KMS-11 (cell line): ENCODE measurements around the gene ROPN1L.

ENCODE experiments used
- H2AFZ ChIP-seq: fragments of 200-600 bp; sonication (generic); 2 replicates; pipeline ENCODE4 v1.6.1; 2016; ENCODE audit warnings: antibody characterized with exemption, mixed run types, low read depth
- H3K27ac ChIP-seq: fragments of 200-600 bp; sonication (generic); 2 replicates; pipeline ENCODE4 v1.6.1; 2016; ENCODE audit warnings: mild to moderate bottlenecking, mixed run types
- H3K27me3 ChIP-seq: fragments of 200-600 bp; sonication (generic); 2 replicates; pipeline ENCODE4 v1.6.1; 2017; ENCODE audit warnings: mild to moderate bottlenecking, low read depth, mixed run types, moderate library complexity; ENCODE audit not compliant: insufficient read depth
- H3K36me3 ChIP-seq: fragments of 200-600 bp; sonication (generic); 2 replicates; pipeline ENCODE4 v1.6.1; 2017; ENCODE audit warnings: mild to moderate bottlenecking, mixed run types; ENCODE audit not compliant: insufficient read depth
- H3K4me1 ChIP-seq: fragments of 200-600 bp; sonication (generic); 2 replicates; pipeline ENCODE4 v1.6.1; 2016; ENCODE audit warnings: mild to moderate bottlenecking, low read depth, mixed run types; ENCODE audit not compliant: poor library complexity, severe bottlenecking
- H3K4me2 ChIP-seq: fragments of 200-600 bp; sonication (generic); 2 replicates; pipeline ENCODE4 v1.7.0; 2016; ENCODE audit warnings: mild to moderate bottlenecking, mixed run types
- H3K4me3 ChIP-seq: fragments of 200-600 bp; sonication (generic); IDR thresholded peaks from 2 replicates; pipeline ENCODE4 v1.6.1; 2017; ENCODE audit warnings: low read depth, low read length, mixed read lengths; ENCODE audit not compliant: insufficient read depth
- H3K79me2 ChIP-seq: fragments of 200-600 bp; sonication (generic); 2 replicates; pipeline ENCODE4 v1.6.1; 2016; ENCODE audit warnings: low read depth, mixed run types; ENCODE audit not compliant: insufficient read depth
- H3K9ac ChIP-seq: fragments of 200-600 bp; sonication (generic); 2 replicates; pipeline ENCODE4 v1.6.1; 2016; ENCODE audit warnings: mild to moderate bottlenecking, mixed run types
- H4K20me1 ChIP-seq: fragments of 200-600 bp; sonication (generic); 2 replicates; pipeline ENCODE4 v1.6.1; 2016; ENCODE audit warnings: mild to moderate bottlenecking, mixed run types; ENCODE audit not compliant: insufficient read depth
- CTCF ChIP-seq: fragments of 200-600 bp; sonication (generic); conservative IDR thresholded peaks from 2 replicates; pipeline ENCODE4 v1.6.1; 2017; ENCODE audit warnings: low read depth, mild to moderate bottlenecking, antibody characterized with exemption, low read length, moderate library complexity, mixed read lengths

The ROPN1L gene

DNA sequence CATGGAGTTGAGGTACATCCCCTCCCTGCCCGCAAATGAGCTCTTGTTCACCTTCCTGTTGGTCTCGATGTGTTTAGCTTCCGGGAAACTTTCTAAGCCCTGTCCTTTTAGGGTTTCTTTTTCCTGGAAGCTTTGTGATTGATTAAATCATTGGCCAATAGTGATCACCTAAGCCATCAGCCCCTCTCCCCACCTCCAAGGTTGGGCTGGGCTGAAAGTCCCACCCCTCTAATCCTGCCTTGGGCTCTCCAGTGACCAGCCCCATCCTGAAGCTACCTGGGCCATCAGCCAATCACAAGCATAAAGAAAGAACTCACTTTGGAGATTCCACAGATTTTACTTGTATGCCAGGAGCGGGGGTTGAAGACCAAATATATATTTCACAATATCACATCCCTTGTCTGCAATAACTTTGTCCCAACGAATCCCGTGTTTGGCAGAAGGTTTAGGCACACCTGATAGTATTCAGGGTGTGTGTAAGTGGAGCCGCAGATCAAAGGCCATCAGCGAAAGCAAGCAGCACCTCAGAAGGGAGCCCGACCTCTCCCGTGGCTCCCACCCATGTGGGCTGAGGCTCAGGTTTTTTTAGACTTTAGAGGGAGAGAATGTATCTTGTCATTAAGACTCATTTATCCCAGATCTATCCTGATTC is 20.4 kb downstream of the ROPN1L start:
- Histone ChIP-seq H4K20me1 (no peaks in the 10 kb centered on the region), H3K27ac (no peak overlapping the region), H3K4me3 (no peak overlapping the region), H3K79me2 (no peaks in the 10 kb centered on the region), H3K36me3 (no peaks in the 10 kb centered on the region), H3K4me1 (no peaks in the 10 kb centered on the region), H3K9ac (no peak overlapping the region), H3K27me3 (no peaks in the 10 kb centered on the region), H3K4me2 (no peak overlapping the region), H2AFZ (no peak overlapping the region)
- no peak for TF ChIP-seq CTCF

DNA sequence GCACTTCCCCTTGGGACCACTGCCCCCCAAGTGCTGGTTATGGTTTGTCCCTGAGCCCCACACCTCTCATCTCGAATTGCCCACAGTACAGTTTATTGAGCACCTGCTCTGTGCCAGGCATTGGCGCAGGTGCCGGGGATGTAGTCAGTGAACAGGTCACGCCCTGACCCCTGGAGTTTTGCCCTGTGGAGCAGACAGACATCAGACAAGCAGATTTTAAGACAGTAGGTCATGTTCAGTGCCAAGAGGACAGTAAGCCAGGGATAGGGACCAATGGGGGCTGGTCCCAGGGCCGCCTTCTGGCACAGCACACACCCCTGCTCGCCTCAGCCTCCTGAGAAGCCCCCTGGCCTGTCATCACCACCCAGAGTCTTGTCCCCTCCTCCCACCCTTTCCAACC is 21.9 kb downstream of the ROPN1L start:
- Histone ChIP-seq H2AFZ (no peak overlapping the region), H3K4me1 (no peaks in the 10 kb centered on the region), H3K79me2 (no peaks in the 10 kb centered on the region), H3K27me3 (no peaks in the 10 kb centered on the region), H4K20me1 (no peaks in the 10 kb centered on the region), H3K4me3 (no peak overlapping the region), H3K4me2 (no peak overlapping the region), H3K36me3 (no peaks in the 10 kb centered on the region), H3K27ac (no peak overlapping the region), H3K9ac (no peak overlapping the region)
- no peak for TF ChIP-seq CTCF

DNA sequence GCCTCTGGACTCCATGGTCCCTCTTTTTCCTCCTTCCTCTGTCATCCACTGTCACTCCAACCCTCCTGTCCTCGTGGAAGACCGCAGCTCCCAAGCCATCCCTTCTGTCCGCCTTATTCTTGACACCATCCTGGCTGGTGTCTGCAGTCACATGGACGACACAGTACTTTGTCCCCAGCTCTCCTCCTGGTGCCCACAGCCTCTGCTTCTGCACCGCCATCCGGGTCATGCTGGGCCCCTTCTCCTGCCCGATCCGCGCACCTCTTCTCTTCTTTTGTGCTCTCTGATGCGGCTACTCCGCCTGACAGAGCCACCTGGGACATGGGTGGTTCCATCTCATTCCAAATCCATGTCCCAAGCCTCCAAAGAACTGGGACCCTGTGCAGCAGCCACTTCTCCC is 22.5 kb downstream of the ROPN1L start:
- H3K4me1 ChIP-seq: no peaks in the 10 kb centered on the region
- H2AFZ ChIP-seq: no peak overlapping the region
- no peak overlapping the region for H3K9ac ChIP-seq
- no peak overlapping the region for H3K27ac ChIP-seq
- no peak overlapping the region for H3K4me2 ChIP-seq
- H3K4me3 ChIP-seq: no peak overlapping the region
- H3K79me2 ChIP-seq: no peaks in the 10 kb centered on the region
- H3K36me3 ChIP-seq: no peaks in the 10 kb centered on the region
- no peak for TF ChIP-seq CTCF
- no peaks in the 10 kb centered on the region for H3K27me3 ChIP-seq
- H4K20me1 ChIP-seq: no peaks in the 10 kb centered on the region

- no peaks in the 10 kb centered on the region for H3K27me3 ChIP-seq
- H3K36me3 ChIP-seq: no peaks in the 10 kb centered on the region
- H3K79me2 ChIP-seq: no peaks in the 10 kb centered on the region
- no peak overlapping the region for H3K4me3 ChIP-seq
- no peaks in the 10 kb centered on the region for H3K4me1 ChIP-seq
- no peak overlapping the region for H3K27ac ChIP-seq
- H3K4me2 ChIP-seq: no peak overlapping the region
- no peak overlapping the region for H2AFZ ChIP-seq
- no peak overlapping the region for H3K9ac ChIP-seq
- no peaks in the 10 kb centered on the region for H4K20me1 ChIP-seq
- TF ChIP-seq CTCF: no peak
Observed at GRCh38 chr5:10465726-10466125, 24.0 kb downstream of the ROPN1L start.
